NCI-H1092 treated with DMSO at 0.1 percent for 48 hours (cell line): ENCODE measurements around the gene G6PC3.

Experiments
- DNase-seq: peaks from one replicate; lab custom pipeline; 2025; lab: John Stamatoyannopoulos, UW

Gene G6PC3

GRCh38 chr17:44124118-44124438 lies 53.5 kb downstream of the G6PC3 start:
- DNase-seq, result no peak
